Activated CD4-positive, alpha-beta T cell treated with anti-CD3 and anti-CD28 coated beads, Interleukin-2, amount 50 U/mL, for 1 hour (primary cell): ENCODE data around the gene TJAP1.
"Not testable (repeated sequence)": the region's sequence is repeated elsewhere in the genome, so short reads cannot be mapped to it uniquely, and the experiment has no call there.

Experiments
- DNase-seq: peaks from one replicate; pipeline ENCODE4 v3.0.0-alpha.2; 2020

The TJAP1 gene

GRCh38 chr6:43488667-43489276 lies 11.4 kb downstream of the TJAP1 start:
- no peak for DNase-seq

GRCh38 chr6:43489277-43490072 lies 12.1 kb downstream of the TJAP1 start:
- DNase-seq = no peak

GRCh38 chr6:43490523-43490939 lies 13.2 kb downstream of the TJAP1 start:
- DNase-seq = no peak

- DNase-seq = no peak
Measured at GRCh38 chr6:43491750-43492661, 14.6 kb downstream of the TJAP1 start.

GRCh38 chr6:43492673-43493072 lies 15.3 kb downstream of the TJAP1 start:
- no peak for DNase-seq

GRCh38 chr6:43493230-43493629 lies 15.9 kb downstream of the TJAP1 start:
- no peak for DNase-seq

GRCh38 chr6:43493833-43494232 lies 16.5 kb downstream of the TJAP1 start:
- no peak for DNase-seq

- no peak for DNase-seq
Measured at GRCh38 chr6:43494321-43494720, 17.0 kb downstream of the TJAP1 start.

GRCh38 chr6:43494766-43495165 lies 17.4 kb downstream of the TJAP1 start:
- no peak for DNase-seq

GRCh38 chr6:43495409-43495941 lies 18.1 kb downstream of the TJAP1 start:
- no peak for DNase-seq

- DNase-seq = no peak
Measured at GRCh38 chr6:43496370-43497128, 19.2 kb downstream of the TJAP1 start.

GRCh38 chr6:43497129-43497396 lies 19.7 kb downstream of the TJAP1 start:
- DNase-seq = no peak

- DNase-seq = no peak
Measured at GRCh38 chr6:43497689-43498088, 20.3 kb downstream of the TJAP1 start.

GRCh38 chr6:43498291-43498690 lies 20.9 kb downstream of the TJAP1 start:
- DNase-seq = not testable (repeated sequence)

- no peak for DNase-seq
Measured at GRCh38 chr6:43499028-43499815, 21.9 kb downstream of the TJAP1 start.

- DNase-seq = no peak
Measured at GRCh38 chr6:43500921-43501320, 23.6 kb downstream of the TJAP1 start.

GRCh38 chr6:43502666-43503065 lies 25.3 kb downstream of the TJAP1 start:
- DNase-seq = no peak

GRCh38 chr6:43503443-43503842 lies 26.1 kb downstream of the TJAP1 start:
- no peak for DNase-seq

- DNase-seq = no peak
Measured at GRCh38 chr6:43504756-43505593, 27.6 kb downstream of the TJAP1 start.

GRCh38 chr6:43505718-43506117 lies 28.3 kb downstream of the TJAP1 start:
- DNase-seq = no peak

- no peak for DNase-seq
Measured at GRCh38 chr6:43506171-43506570, 28.8 kb downstream of the TJAP1 start.
